Gastrocnemius medialis (tissue), 4 donors: ENCODE results near the gene COA1. TPM values are rescaled to one million over a fixed set of nuclear protein-coding genes. Genes with fewer than 3 reads are reported as not detected.

Source experiments
- ATAC-seq, 2 donors: fragments of 150-250 bp; one replicate each; pipeline ENCODE4 v1.9.1; 2016
- DNase-seq, 2 donors: peaks; one replicate each; pipeline ENCODE4 v3.0.0-alpha.2; 2019
- H3K27ac ChIP-seq, 4 donors: fragments of 200-600 bp; sonication (generic); 1 replicate in 1 of 4; 2 replicates in 3 of 4; pipeline ENCODE4 v1.5.1; 2016 to 2018; ENCODE audit warnings: mild to moderate bottlenecking in 2 of 4, moderate library complexity in 1 of 4
- H3K27me3 ChIP-seq, 3 donors: fragments of 200-600 bp; sonication (generic) in 2 of 3; 1 replicate in 1 of 3; 2 replicates in 2 of 3; pipeline versions ENCODE4 v1.5.1 to v1.6.0; 2016 to 2019; ENCODE audit warnings: mild to moderate bottlenecking in 1 of 3, moderate library complexity in 1 of 3
- H3K36me3 ChIP-seq, 2 donors: fragments of 200-600 bp; sonication (generic) in 1 of 2; one replicate each; pipeline ENCODE4 v1.5.1; 2017 to 2018
- H3K4me1 ChIP-seq, 2 donors: fragments of 200-600 bp; sonication (generic) in 1 of 2; one replicate each; pipeline ENCODE4 v1.5.1; 2016 to 2017; ENCODE audit warnings: mild to moderate bottlenecking in 2 of 2
- H3K4me3 ChIP-seq, 4 donors: fragments of 200-600 bp; sonication (generic) in 3 of 4; 1 replicate in 1 of 4; 2 replicates in 3 of 4; pipeline ENCODE4 v1.5.1; 2016 to 2019; ENCODE audit warnings: mild to moderate bottlenecking in 2 of 4
- H3K9me3 ChIP-seq, 3 donors: fragments of 200-600 bp; sonication (generic) in 2 of 3; 1 replicate in 1 of 3; 2 replicates in 2 of 3; pipeline ENCODE4 v1.5.1; 2016 to 2019
- CTCF ChIP-seq, 5 experiments: fragments of 450-650 bp in 3 of 5; fragments of 200-600 bp in 2 of 5; sonication (generic) in 2 of 5; IDR thresholded peaks in 4 of 5; conservative IDR thresholded peaks in 1 of 5; 1 replicate in 4 of 5; 2 replicates in 1 of 5; pipeline ENCODE4 v1.5.1; 2016 to 2019; ENCODE audit warnings: antibody characterized with exemption in 5 of 5, mild to moderate bottlenecking in 3 of 5, moderate library complexity in 3 of 5
- POLR2A ChIP-seq, 2 donors: fragments of 450-650 bp; IDR thresholded peaks; one replicate each; pipeline ENCODE4 v1.6.1; 2017; ENCODE audit warnings: antibody characterized with exemption in 2 of 2, mild to moderate bottlenecking in 2 of 2, moderate library complexity in 2 of 2
- in situ Hi-C, 4 donors: fragments of 200-750 bp; cut with MboI; loops; one replicate each; pipeline versions ENCODE4 v1.15.0 to v1.8.0; 2017; ENCODE audit warnings: low sequenced_read_pairs in 4 of 4
- intact Hi-C: fragments of 100-400 bp; cut with DNase I; formaldehyde crosslinking; loops from one replicate; pipeline ENCODE4 v1.15.1; 2023; ENCODE audit warnings: low total_unique reads
- total RNA-seq, 4 donors: library from RNA; depleted of rRNA; stranded (reverse); fragments of >200 nt; gene quantifications; one replicate each; pipeline versions ENCODE4 v1.1.0 to v1.2.3, GENCODE V29; 2016

COA1 gene
- total RNA-seq, 4 donors from 2014 or later: 34.9 to 55.2 (median 49.3) TPM

GRCh38 chr7:43754596-43754995, 25.3 kb upstream of the COA1 start:
- intact Hi-C loops (no loop called here), in situ Hi-C loops (no loop called here)
- H3K27me3 ChIP-seq: no peaks in the 10 kb centered on the region
- TF ChIP-seq POLR2A (IDR thresholded peaks at IDR 0.05) (no peak), CTCF (IDR thresholded peaks at IDR 0.05 in 4 of 5, conservative IDR thresholded peaks at IDR 0.05 in 1 of 5) (no peak)
- H3K9me3 ChIP-seq: no peaks in the 10 kb centered on the region
- ATAC-seq (no peak), DNase-seq (no peak)
- no peak overlapping the region for H3K4me3 ChIP-seq
- H3K27ac ChIP-seq: no peak overlapping the region
- no peaks in the 10 kb centered on the region for H3K36me3 ChIP-seq
- peaks cover 15 to 17% of the 10 kb centered on the region in 2 donors for H3K4me1 ChIP-seq

- intact Hi-C loops (no loop called here), in situ Hi-C loops (no loop called here)
- no peaks in the 10 kb centered on the region for H3K27me3 ChIP-seq
- no peak for DNase-seq
- H3K27ac ChIP-seq: no peak overlapping the region
- no peak overlapping the region for H3K4me3 ChIP-seq
- H3K4me1 ChIP-seq: peaks cover 12 to 13% of the 10 kb centered on the region in 2 donors
- no peaks in the 10 kb centered on the region for H3K9me3 ChIP-seq
- no peaks in the 10 kb centered on the region for H3K36me3 ChIP-seq
- no peak for ATAC-seq
- TF ChIP-seq CTCF (IDR thresholded peaks at IDR 0.05 in 4 of 5, conservative IDR thresholded peaks at IDR 0.05 in 1 of 5) (no peak), POLR2A (IDR thresholded peaks at IDR 0.05) (no peak)
Measured at GRCh38 chr7:43753843-43754242, 24.5 kb upstream of the COA1 start.

DNA sequence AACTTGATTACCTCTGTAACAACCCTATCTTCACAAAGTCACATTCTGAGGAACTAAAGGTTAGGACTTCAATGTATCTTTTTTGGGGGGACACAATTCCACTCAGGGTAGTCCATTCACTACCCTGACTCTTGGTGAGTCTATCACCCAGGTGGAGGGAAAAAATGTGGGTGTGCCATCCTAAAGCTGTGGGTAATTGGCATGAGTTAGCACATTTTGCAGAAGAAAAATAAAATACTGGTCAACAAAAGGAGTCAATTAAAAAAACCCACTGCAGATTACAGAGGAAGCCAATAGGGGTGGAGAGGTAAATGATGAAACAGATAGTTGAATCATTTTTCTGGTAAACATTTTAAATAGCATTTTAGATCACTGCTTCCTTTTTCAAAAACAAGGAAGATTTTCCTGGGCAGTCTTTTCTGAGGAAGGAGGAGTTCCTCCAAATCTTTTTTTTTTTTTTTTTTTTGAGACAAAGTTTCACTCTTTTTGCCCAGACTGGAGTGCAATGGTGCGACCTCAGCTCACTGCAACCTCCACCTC, 24.0 kb upstream of the COA1 start:
- Histone ChIP-seq H3K4me1 (peaks cover 12 to 13% of the 10 kb centered on the region in 2 donors), H3K4me3 (no peak overlapping the region), H3K9me3 (no peaks in the 10 kb centered on the region), H3K27ac (no peak overlapping the region), H3K36me3 (no peaks in the 10 kb centered on the region), H3K27me3 (no peaks in the 10 kb centered on the region)
- in situ Hi-C loops (no loop called here), intact Hi-C loops (no loop called here)
- DNase-seq (no peak), ATAC-seq (no peak)
- TF ChIP-seq POLR2A (IDR thresholded peaks at IDR 0.05): no peak
- no peak for TF ChIP-seq CTCF (IDR thresholded peaks at IDR 0.05 in 4 of 5, conservative IDR thresholded peaks at IDR 0.05 in 1 of 5)

DNA sequence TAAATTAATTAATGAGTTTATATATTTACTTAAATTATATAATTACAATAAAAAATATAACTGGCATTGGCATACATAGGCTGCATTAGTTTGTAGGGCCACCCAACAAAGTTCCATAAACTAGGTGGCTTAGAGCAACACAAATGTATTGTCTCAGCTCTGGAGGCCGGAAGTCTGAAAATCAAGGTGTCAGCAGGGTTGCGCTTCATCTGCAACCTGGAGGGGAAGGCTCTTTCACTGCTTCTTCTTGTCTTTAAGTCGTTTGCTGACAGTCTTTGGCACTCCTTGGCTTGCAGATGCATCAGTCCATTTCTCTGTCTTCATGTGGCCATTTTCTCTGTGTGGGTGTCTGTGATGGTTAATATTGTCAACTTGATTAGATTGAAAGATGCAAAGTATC, 23.1 kb upstream of the COA1 start:
- in situ Hi-C loops: no loop called here
- no peak for DNase-seq
- Histone ChIP-seq H3K4me3 (no peak overlapping the region), H3K27ac (no peak overlapping the region), H3K9me3 (no peaks in the 10 kb centered on the region), H3K27me3 (no peaks in the 10 kb centered on the region), H3K4me1 (peaks cover 7 to 12% of the 10 kb centered on the region in 2 donors), H3K36me3 (no peaks in the 10 kb centered on the region)
- ATAC-seq: no peak
- intact Hi-C loops: no loop called here
- TF ChIP-seq CTCF (IDR thresholded peaks at IDR 0.05 in 4 of 5, conservative IDR thresholded peaks at IDR 0.05 in 1 of 5) (no peak), POLR2A (IDR thresholded peaks at IDR 0.05) (no peak)
